Calu3 (cell line): ENCODE measurements around the gene CD33. TPM values are rescaled to one million over a fixed set of nuclear protein-coding genes. Genes with fewer than 3 reads are reported as not detected.

Experiments used
- BruUV-seq: library from RNA; stranded (reverse); fragments of 400-500 nt; replicated peaks from 2 replicates; lab custom pipeline; 2021; lab: Mats Ljungman, UMichigan
- CTCF ChIA-PET: fragments of 300-600 bp; sonication (Branson Sonifier 250); formaldehyde crosslinking; loops from one replicate; lab custom pipeline; 2022; ENCODE audit warnings: antibody characterized with exemption; lab: Charles Lee
- DNase-seq: peaks from one replicate; pipeline ENCODE4 v3.0.0; 2022
- H3K27ac Mint-ChIP-seq: one replicate; pipeline ENCODE4 v1.8.0; 2022; ENCODE audit warnings: mixed read lengths; ENCODE audit not compliant: unreplicated experiment
- H3K27me3 Mint-ChIP-seq: one replicate; pipeline ENCODE4 v1.8.0; 2022; ENCODE audit warnings: mixed read lengths; ENCODE audit not compliant: unreplicated experiment
- H3K36me3 Mint-ChIP-seq: one replicate; pipeline ENCODE4 v1.8.0; 2022; ENCODE audit warnings: mild to moderate bottlenecking, moderate library complexity, mixed read lengths; ENCODE audit not compliant: insufficient read depth, unreplicated experiment
- H3K4me1 Mint-ChIP-seq: one replicate; pipeline ENCODE4 v1.8.0; 2022; ENCODE audit warnings: mild to moderate bottlenecking, low read depth, mixed read lengths; ENCODE audit not compliant: unreplicated experiment
- H3K4me3 Mint-ChIP-seq: one replicate; pipeline ENCODE4 v1.8.0; 2022; ENCODE audit warnings: mild to moderate bottlenecking, low read depth, moderate library complexity, mixed read lengths; ENCODE audit not compliant: unreplicated experiment
- H3K9me3 Mint-ChIP-seq: one replicate; pipeline ENCODE4 v1.8.0; 2022; ENCODE audit warnings: low read depth, mixed read lengths; ENCODE audit not compliant: unreplicated experiment
- intact Hi-C: fragments of 100-400 bp; cut with micrococcal nuclease; formaldehyde crosslinking; loops from one replicate; pipeline ENCODE4 v1.10.0; 2022; ENCODE audit not compliant: unreplicated experiment
- total RNA-seq: library from RNA; stranded (reverse); gene quantifications from 2 replicates; pipeline ENCODE4 v1.2.3, GENCODE V29; 2022
- TF ChIP-seq, protein P1 (sequence below): fragments of 200-600 bp; IDR thresholded peaks from one replicate; pipeline ENCODE4 v1.8.0; 2022; ENCODE audit warnings: antibody characterized with exemption; ENCODE audit not compliant: unreplicated experiment

Gene CD33
- total RNA-seq, 1 experiment from 2014 or later = not detected

DNA sequence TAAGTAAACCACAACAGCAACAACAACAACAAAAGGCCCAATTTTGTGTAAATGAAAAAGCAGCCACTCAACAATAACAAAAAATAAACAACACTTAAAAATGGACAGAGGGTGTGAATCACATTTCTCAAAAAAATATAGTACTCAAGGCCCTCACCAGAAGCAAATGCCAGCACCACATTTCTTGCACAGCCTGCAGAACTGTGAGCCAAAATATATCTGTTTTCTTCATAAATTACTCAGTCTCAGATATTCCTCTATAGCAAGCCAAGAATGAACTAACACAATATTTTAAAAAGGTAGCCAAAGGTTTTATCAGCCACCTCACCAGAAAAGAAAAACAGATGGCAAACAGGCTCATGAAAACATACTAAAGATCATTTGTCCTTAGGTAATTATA, 3.9 kb upstream of the CD33 start:
- CTCF ChIA-PET = no interaction called here
- Mint-ChIP-seq H3K27ac (no peak overlapping the region), H3K4me1 (no peaks in the 10 kb centered on the region), H3K27me3 (peaks cover 90% of the 10 kb centered on the region), H3K36me3 (no peaks in the 10 kb centered on the region), H3K9me3 (no peaks in the 10 kb centered on the region), H3K4me3 (no peak overlapping the region)
- no TSS peak for BruUV-seq
- intact Hi-C loops = no loop called here
- DNase-seq = no peak
- TF ChIP-seq, protein P1, sequence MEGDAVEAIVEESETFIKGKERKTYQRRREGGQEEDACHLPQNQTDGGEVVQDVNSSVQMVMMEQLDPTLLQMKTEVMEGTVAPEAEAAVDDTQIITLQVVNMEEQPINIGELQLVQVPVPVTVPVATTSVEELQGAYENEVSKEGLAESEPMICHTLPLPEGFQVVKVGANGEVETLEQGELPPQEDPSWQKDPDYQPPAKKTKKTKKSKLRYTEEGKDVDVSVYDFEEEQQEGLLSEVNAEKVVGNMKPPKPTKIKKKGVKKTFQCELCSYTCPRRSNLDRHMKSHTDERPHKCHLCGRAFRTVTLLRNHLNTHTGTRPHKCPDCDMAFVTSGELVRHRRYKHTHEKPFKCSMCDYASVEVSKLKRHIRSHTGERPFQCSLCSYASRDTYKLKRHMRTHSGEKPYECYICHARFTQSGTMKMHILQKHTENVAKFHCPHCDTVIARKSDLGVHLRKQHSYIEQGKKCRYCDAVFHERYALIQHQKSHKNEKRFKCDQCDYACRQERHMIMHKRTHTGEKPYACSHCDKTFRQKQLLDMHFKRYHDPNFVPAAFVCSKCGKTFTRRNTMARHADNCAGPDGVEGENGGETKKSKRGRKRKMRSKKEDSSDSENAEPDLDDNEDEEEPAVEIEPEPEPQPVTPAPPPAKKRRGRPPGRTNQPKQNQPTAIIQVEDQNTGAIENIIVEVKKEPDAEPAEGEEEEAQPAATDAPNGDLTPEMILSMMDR = no peak

DNA sequence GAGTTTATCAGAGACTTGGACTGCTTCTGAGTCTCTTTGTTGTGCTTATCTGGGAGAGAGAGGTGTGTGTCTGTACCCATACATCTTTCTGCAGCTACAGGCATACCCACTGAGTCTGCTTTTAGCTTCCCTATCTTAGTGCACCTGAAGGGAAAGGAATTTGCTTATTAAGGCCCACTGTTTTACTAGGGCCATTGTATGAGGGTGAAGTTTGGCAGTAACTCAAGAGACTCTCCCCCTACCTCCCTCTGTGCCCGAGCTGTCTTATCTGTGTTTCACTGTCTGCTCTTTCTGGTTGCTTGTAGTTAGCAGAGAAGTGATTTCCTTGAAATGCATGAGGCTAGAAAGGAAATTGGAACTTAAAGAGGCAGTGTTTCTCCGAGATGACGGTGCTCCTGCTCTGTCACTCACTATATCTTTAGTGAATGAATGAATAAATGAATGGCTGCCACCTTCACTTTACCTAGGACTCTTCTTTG, 678 bp upstream of the CD33 start:
- no peaks in the 10 kb centered on the region for H3K36me3 Mint-ChIP-seq
- H3K4me1 Mint-ChIP-seq = no peaks in the 10 kb centered on the region
- no peaks in the 10 kb centered on the region for H3K9me3 Mint-ChIP-seq
- DNase-seq = no peak
- intact Hi-C loops = no loop called here
- TF ChIP-seq, protein P1 = no peak
- CTCF ChIA-PET = no interaction called here
- BruUV-seq = no TSS peak
- no peak overlapping the region for H3K4me3 Mint-ChIP-seq
- H3K27ac Mint-ChIP-seq = no peak overlapping the region
- peaks cover 90% of the 10 kb centered on the region for H3K27me3 Mint-ChIP-seq

DNA sequence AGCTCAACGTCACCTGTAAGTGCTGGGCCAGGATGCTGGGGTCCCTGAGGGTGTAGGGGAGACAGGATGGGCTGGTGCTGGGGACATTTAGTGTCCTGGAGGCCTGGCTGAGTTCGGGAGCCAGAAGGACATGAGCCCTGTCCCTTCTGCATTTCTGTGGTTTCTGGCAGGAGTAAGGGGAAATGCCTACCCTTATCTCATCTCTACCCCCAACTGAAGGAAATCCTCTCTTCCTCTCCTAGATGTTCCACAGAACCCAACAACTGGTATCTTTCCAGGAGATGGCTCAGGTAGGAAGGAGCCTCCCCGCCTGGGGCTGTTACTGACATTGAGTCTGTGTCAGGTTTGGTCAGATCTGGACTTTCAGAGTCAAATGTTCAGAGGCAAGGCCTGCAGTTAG, 1.2 kb downstream of the CD33 start:
- no peaks in the 10 kb centered on the region for H3K4me1 Mint-ChIP-seq
- H3K9me3 Mint-ChIP-seq = no peaks in the 10 kb centered on the region
- H3K4me3 Mint-ChIP-seq = no peak overlapping the region
- DNase-seq = no peak
- TF ChIP-seq, protein P1 = no peak
- H3K27ac Mint-ChIP-seq = no peak overlapping the region
- intact Hi-C loops = no loop called here
- no TSS peak for BruUV-seq
- peaks cover 90% of the 10 kb centered on the region for H3K27me3 Mint-ChIP-seq
- no peaks in the 10 kb centered on the region for H3K36me3 Mint-ChIP-seq
- CTCF ChIA-PET = no interaction called here

DNA sequence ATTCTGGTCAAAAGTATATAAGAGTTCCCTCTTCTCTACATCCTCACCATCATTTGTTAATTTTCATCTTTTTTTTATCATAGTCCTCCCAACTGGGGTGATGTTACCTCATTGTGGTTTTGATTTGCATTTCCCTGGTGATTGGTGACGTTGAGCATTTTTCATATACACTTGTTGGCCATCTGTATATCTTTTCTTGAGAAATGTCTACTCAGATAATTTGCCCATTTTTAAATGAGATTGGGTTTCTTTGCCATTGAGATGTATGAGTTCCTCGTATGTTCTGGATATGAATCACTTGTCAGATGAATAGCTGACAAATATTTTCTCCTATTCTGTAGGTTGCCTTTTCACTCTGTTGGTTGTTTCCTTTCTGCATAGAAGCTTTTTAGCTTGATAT, 2.4 kb downstream of the CD33 start:
- TF ChIP-seq, protein P1 = no peak
- Mint-ChIP-seq H3K9me3 (no peaks in the 10 kb centered on the region), H3K4me1 (no peaks in the 10 kb centered on the region), H3K36me3 (no peaks in the 10 kb centered on the region), H3K4me3 (no peak overlapping the region), H3K27ac (no peak overlapping the region), H3K27me3 (peaks cover 96% of the 10 kb centered on the region)
- intact Hi-C loops = no loop called here
- CTCF ChIA-PET = no interaction called here
- DNase-seq = no peak
- BruUV-seq = no TSS peak
